WERI-Rb-1 (cell line): ENCODE measurements around the gene ASL.
"Not testable (repeated sequence)": the region's sequence is repeated elsewhere in the genome, so short reads cannot be mapped to it uniquely, and the experiment has no call there.

Experiments
- DNase-seq: peaks from one replicate; pipeline ENCODE4 v3.0.0-alpha.2; 2020
- H3K27ac ChIP-seq: fragments of 250-450 bp; sonication (Bioruptor Pico); 2 replicates; pipeline ENCODE4 v1.5.1; 2020; ENCODE audit warnings: mild to moderate bottlenecking, moderate library complexity
- H3K27me3 ChIP-seq: fragments of 250-450 bp; sonication (Bioruptor Pico); 2 replicates; pipeline ENCODE4 v1.5.1; 2021; ENCODE audit warnings: mild to moderate bottlenecking, low read depth, moderate library complexity; ENCODE audit not compliant: insufficient read depth, severe bottlenecking
- H3K36me3 ChIP-seq: fragments of 250-450 bp; sonication (Bioruptor Pico); 2 replicates; pipeline ENCODE4 v1.5.1; 2020; ENCODE audit warnings: mild to moderate bottlenecking, moderate library complexity
- H3K4me3 ChIP-seq: 2 replicates; pipeline ENCODE4 v1.5.1; 2011; ENCODE audit warnings: low read depth, mild to moderate bottlenecking, control low read depth, low read length
- H3K9me3 ChIP-seq: fragments of 250-450 bp; sonication (Bioruptor Pico); 2 replicates; pipeline ENCODE4 v1.5.1; 2021; ENCODE audit warnings: mild to moderate bottlenecking, moderate library complexity; ENCODE audit not compliant: severe bottlenecking
- CTCF ChIP-seq: IDR thresholded peaks from 2 replicates; pipeline ENCODE4 v1.5.1; 2011; ENCODE audit warnings: low read depth, mild to moderate bottlenecking, control low read depth, inconsistent platforms, low read length

ASL gene

GRCh38 chr7:66099551-66100407, 24.2 kb downstream of the ASL start:
- no peak for TF ChIP-seq CTCF
- peak overlapping the region; percentile 40 for H3K27ac ChIP-seq

GRCh38 chr7:66100408-66101050, 24.9 kb downstream of the ASL start:
- H3K27me3 ChIP-seq = no peaks in the 10 kb centered on the region
- TF ChIP-seq CTCF = no peak
- H3K4me3 ChIP-seq = peak overlapping the region; percentile 43
- H3K9me3 ChIP-seq = no peaks in the 10 kb centered on the region
- no peaks in the 10 kb centered on the region for H3K36me3 ChIP-seq
- 0 out of 2 replicates have a peak overlapping the region, but pooled peaks have one; percentile 40 for H3K27ac ChIP-seq
- no peak for DNase-seq

More at GRCh38 chr7:66099551-66100407, 24.2 kb downstream of the ASL start:
- peak overlapping the region; percentile 43 for H3K4me3 ChIP-seq
- H3K9me3 ChIP-seq = no peaks in the 10 kb centered on the region
- DNase-seq = peak; percentile 74
- H3K27me3 ChIP-seq = no peaks in the 10 kb centered on the region
- H3K36me3 ChIP-seq = no peaks in the 10 kb centered on the region

- not testable (repeated sequence) for H3K36me3 ChIP-seq, H3K4me3 ChIP-seq, H3K9me3 ChIP-seq, DNase-seq, H3K27ac ChIP-seq, H3K27me3 ChIP-seq
Observed at GRCh38 chr7:66102168-66102567, 26.5 kb downstream of the ASL start.

GRCh38 chr7:66103994-66104393, 28.4 kb downstream of the ASL start:
- not testable (repeated sequence) for DNase-seq, H3K27me3 ChIP-seq, H3K27ac ChIP-seq, H3K4me3 ChIP-seq, H3K9me3 ChIP-seq, H3K36me3 ChIP-seq

- Histone ChIP-seq H3K27me3 (no peaks in the 10 kb centered on the region), H3K27ac (no peak overlapping the region)
- no peak for DNase-seq
Observed at GRCh38 chr7:66105263-66105748, 29.7 kb downstream of the ASL start.

GRCh38 chr7:66108410-66108809, 32.8 kb downstream of the ASL start:
- not testable (repeated sequence) for DNase-seq, H3K36me3 ChIP-seq, H3K9me3 ChIP-seq, H3K27me3 ChIP-seq, H3K27ac ChIP-seq, H3K4me3 ChIP-seq

More at GRCh38 chr7:66105263-66105748, 29.7 kb downstream of the ASL start:
- Histone ChIP-seq H3K9me3 (no peaks in the 10 kb centered on the region), H3K4me3 (no peak overlapping the region), H3K36me3 (no peaks in the 10 kb centered on the region)
- TF ChIP-seq CTCF = no peak

- no peak for DNase-seq
- no peak overlapping the region for H3K27ac ChIP-seq
Observed at GRCh38 chr7:66110856-66111255, 35.2 kb downstream of the ASL start.

More at GRCh38 chr7:66110856-66111255, 35.2 kb downstream of the ASL start:
- Histone ChIP-seq H3K27me3 (no peaks in the 10 kb centered on the region), H3K4me3 (no peak overlapping the region), H3K9me3 (no peaks in the 10 kb centered on the region), H3K36me3 (peaks cover 9% of the 10 kb centered on the region)
- TF ChIP-seq CTCF = no peak
